Activated naive CD4-positive, alpha-beta T cell treated with anti-CD3 and anti-CD28 coated beads for 36 hours (primary cell): ENCODE measurements around the gene EVC2. TPM values are rescaled to one million over a fixed set of nuclear protein-coding genes. Genes with fewer than 3 reads are reported as not detected.

Experiments
- CTCF ChIA-PET: fragments of 350-600 bp; sonication (Branson Sonifier 250); formaldehyde crosslinking; loops from one replicate; lab custom pipeline; 2021; ENCODE audit warnings: antibody characterized with exemption; lab: Charles Lee
- DNase-seq: peaks from one replicate; pipeline ENCODE4 v3.0.0-alpha.2; 2020
- H3K27ac Mint-ChIP-seq: one replicate; pipeline ENCODE4 v1.8.0; 2021; ENCODE audit warnings: mild to moderate bottlenecking, mixed read lengths
- H3K27me3 Mint-ChIP-seq: one replicate; pipeline ENCODE4 v1.8.0; 2021; ENCODE audit warnings: low read depth, mixed read lengths
- H3K36me3 Mint-ChIP-seq: one replicate; pipeline ENCODE4 v1.8.0; 2021; ENCODE audit warnings: low read depth, mixed read lengths
- H3K4me1 Mint-ChIP-seq: one replicate; pipeline ENCODE4 v1.8.0; 2021; ENCODE audit warnings: low read depth, mixed read lengths
- H3K4me3 Mint-ChIP-seq: one replicate; pipeline ENCODE4 v1.8.0; 2021; ENCODE audit warnings: mild to moderate bottlenecking, moderate library complexity, mixed read lengths
- H3K9me3 Mint-ChIP-seq: one replicate; pipeline ENCODE4 v1.8.0; 2021; ENCODE audit warnings: mixed read lengths
- intact Hi-C: fragments of 100-400 bp; cut with micrococcal nuclease; formaldehyde crosslinking; loops from one replicate; pipeline ENCODE4 v1.15.1; 2023
- total RNA-seq, 2 experiments: library from RNA; stranded (reverse); gene quantifications; one replicate each; pipeline ENCODE4 v1.2.3, GENCODE V29; 2021

EVC2 gene
- total RNA-seq, 2 experiments from 2014 or later, result not detected

GRCh38 chr4:5639556-5639955, 68.8 kb downstream of the EVC2 start:
- no peak overlapping the region for H3K4me3 Mint-ChIP-seq
- no peaks in the 10 kb centered on the region for H3K27me3 Mint-ChIP-seq
- no peaks in the 10 kb centered on the region for H3K4me1 Mint-ChIP-seq
- no peaks in the 10 kb centered on the region for H3K36me3 Mint-ChIP-seq
- no peaks in the 10 kb centered on the region for H3K9me3 Mint-ChIP-seq
- no peak overlapping the region for H3K27ac Mint-ChIP-seq
- CTCF ChIA-PET, result no interaction called here
- no peak for DNase-seq
- intact Hi-C loops, result no loop called here

- DNase-seq, result no peak
- CTCF ChIA-PET, result no interaction called here
- H3K9me3 Mint-ChIP-seq, result no peaks in the 10 kb centered on the region
- no peak overlapping the region for H3K27ac Mint-ChIP-seq
- intact Hi-C loops, result no loop called here
- no peaks in the 10 kb centered on the region for H3K27me3 Mint-ChIP-seq
- no peaks in the 10 kb centered on the region for H3K4me1 Mint-ChIP-seq
- no peaks in the 10 kb centered on the region for H3K36me3 Mint-ChIP-seq
- H3K4me3 Mint-ChIP-seq, result no peak overlapping the region
Measured at GRCh38 chr4:5638976-5639375, 69.4 kb downstream of the EVC2 start.

- Mint-ChIP-seq H3K4me1 (no peaks in the 10 kb centered on the region), H3K27ac (no peak overlapping the region), H3K4me3 (no peak overlapping the region), H3K36me3 (no peaks in the 10 kb centered on the region), H3K9me3 (no peaks in the 10 kb centered on the region), H3K27me3 (no peaks in the 10 kb centered on the region)
- intact Hi-C loops, result no loop called here
- no peak for DNase-seq
- CTCF ChIA-PET, result no interaction called here
Measured at GRCh38 chr4:5638316-5638715, 70.0 kb downstream of the EVC2 start.

GRCh38 chr4:5636766-5637670, 71.3 kb downstream of the EVC2 start:
- H3K27me3 Mint-ChIP-seq, result no peaks in the 10 kb centered on the region
- no peak overlapping the region for H3K27ac Mint-ChIP-seq
- H3K36me3 Mint-ChIP-seq, result no peaks in the 10 kb centered on the region
- DNase-seq, result no peak
- no peaks in the 10 kb centered on the region for H3K9me3 Mint-ChIP-seq
- no peaks in the 10 kb centered on the region for H3K4me1 Mint-ChIP-seq
- no peak overlapping the region for H3K4me3 Mint-ChIP-seq
- CTCF ChIA-PET, result no interaction called here
- intact Hi-C loops, result no loop called here

GRCh38 chr4:5635826-5636195, 72.5 kb downstream of the EVC2 start:
- DNase-seq, result no peak
- no peaks in the 10 kb centered on the region for H3K4me1 Mint-ChIP-seq
- no peak overlapping the region for H3K4me3 Mint-ChIP-seq

GRCh38 chr4:5632571-5632970, 75.8 kb downstream of the EVC2 start:
- no peak for DNase-seq
- no peaks in the 10 kb centered on the region for H3K4me1 Mint-ChIP-seq
- H3K9me3 Mint-ChIP-seq, result no peaks in the 10 kb centered on the region
- no peak overlapping the region for H3K4me3 Mint-ChIP-seq
- H3K27me3 Mint-ChIP-seq, result no peaks in the 10 kb centered on the region
- intact Hi-C loops, result no loop called here
- H3K27ac Mint-ChIP-seq, result no peak overlapping the region
- H3K36me3 Mint-ChIP-seq, result no peaks in the 10 kb centered on the region
- CTCF ChIA-PET, result no interaction called here

More at GRCh38 chr4:5635826-5636195, 72.5 kb downstream of the EVC2 start:
- Mint-ChIP-seq H3K36me3 (no peaks in the 10 kb centered on the region), H3K9me3 (no peaks in the 10 kb centered on the region), H3K27ac (no peak overlapping the region), H3K27me3 (no peaks in the 10 kb centered on the region)
- CTCF ChIA-PET, result no interaction called here
- intact Hi-C loops, result no loop called here

- intact Hi-C loops, result no loop called here
- Mint-ChIP-seq H3K9me3 (no peaks in the 10 kb centered on the region), H3K36me3 (no peaks in the 10 kb centered on the region), H3K4me3 (no peak overlapping the region), H3K4me1 (no peaks in the 10 kb centered on the region), H3K27me3 (no peaks in the 10 kb centered on the region), H3K27ac (no peak overlapping the region)
- CTCF ChIA-PET, result no interaction called here
- no peak for DNase-seq
Measured at GRCh38 chr4:5632066-5632440, 76.3 kb downstream of the EVC2 start.

- no peaks in the 10 kb centered on the region for H3K9me3 Mint-ChIP-seq
- intact Hi-C loops, result no loop called here
- H3K27ac Mint-ChIP-seq, result no peak overlapping the region
- H3K4me3 Mint-ChIP-seq, result no peak overlapping the region
- no peaks in the 10 kb centered on the region for H3K27me3 Mint-ChIP-seq
- CTCF ChIA-PET, result no interaction called here
- no peak for DNase-seq
- no peaks in the 10 kb centered on the region for H3K36me3 Mint-ChIP-seq
- H3K4me1 Mint-ChIP-seq, result no peaks in the 10 kb centered on the region
Measured at GRCh38 chr4:5631352-5632065, 76.8 kb downstream of the EVC2 start.

GRCh38 chr4:5630762-5631161, 77.6 kb downstream of the EVC2 start:
- no peaks in the 10 kb centered on the region for H3K9me3 Mint-ChIP-seq
- DNase-seq, result no peak
- intact Hi-C loops, result no loop called here
- H3K36me3 Mint-ChIP-seq, result no peaks in the 10 kb centered on the region
- CTCF ChIA-PET, result no interaction called here
- no peak overlapping the region for H3K4me3 Mint-ChIP-seq
- no peaks in the 10 kb centered on the region for H3K27me3 Mint-ChIP-seq
- no peaks in the 10 kb centered on the region for H3K4me1 Mint-ChIP-seq
- H3K27ac Mint-ChIP-seq, result no peak overlapping the region

GRCh38 chr4:5629542-5629941, 78.8 kb downstream of the EVC2 start:
- Mint-ChIP-seq H3K9me3 (no peaks in the 10 kb centered on the region), H3K4me1 (no peaks in the 10 kb centered on the region), H3K27ac (no peak overlapping the region), H3K36me3 (no peaks in the 10 kb centered on the region), H3K27me3 (no peaks in the 10 kb centered on the region), H3K4me3 (no peak overlapping the region)
- DNase-seq, result no peak
- CTCF ChIA-PET, result no interaction called here
- intact Hi-C loops, result no loop called here

- H3K4me3 Mint-ChIP-seq, result no peak overlapping the region
- CTCF ChIA-PET, result no interaction called here
- H3K27ac Mint-ChIP-seq, result no peak overlapping the region
- DNase-seq, result no peak
- no peaks in the 10 kb centered on the region for H3K9me3 Mint-ChIP-seq
- no peaks in the 10 kb centered on the region for H3K36me3 Mint-ChIP-seq
- no peaks in the 10 kb centered on the region for H3K4me1 Mint-ChIP-seq
- H3K27me3 Mint-ChIP-seq, result no peaks in the 10 kb centered on the region
- intact Hi-C loops, result no loop called here
Measured at GRCh38 chr4:5626913-5627312, 81.4 kb downstream of the EVC2 start.

- H3K27ac Mint-ChIP-seq, result no peak overlapping the region
- CTCF ChIA-PET, result no interaction called here
- DNase-seq, result no peak
- intact Hi-C loops, result no loop called here
- H3K27me3 Mint-ChIP-seq, result no peaks in the 10 kb centered on the region
- H3K9me3 Mint-ChIP-seq, result no peaks in the 10 kb centered on the region
- H3K36me3 Mint-ChIP-seq, result no peaks in the 10 kb centered on the region
- no peaks in the 10 kb centered on the region for H3K4me1 Mint-ChIP-seq
- H3K4me3 Mint-ChIP-seq, result no peak overlapping the region
Measured at GRCh38 chr4:5622596-5622995, 85.8 kb downstream of the EVC2 start.
